HG02759 (cell line): ENCODE measurements around the gene EFNA2.
"Not testable (repeated sequence)": the region's sequence is repeated elsewhere in the genome, so short reads cannot be mapped to it uniquely, and the experiment has no call there.

ENCODE experiments used
- ATAC-seq: cut with Tn5 transposase; IDR thresholded peaks from one replicate; pipeline ENCODE4 v1.9.1; 2021; ENCODE audit warnings: mild to moderate bottlenecking, moderate library complexity; ENCODE audit not compliant: unreplicated experiment

EFNA2 gene

DNA sequence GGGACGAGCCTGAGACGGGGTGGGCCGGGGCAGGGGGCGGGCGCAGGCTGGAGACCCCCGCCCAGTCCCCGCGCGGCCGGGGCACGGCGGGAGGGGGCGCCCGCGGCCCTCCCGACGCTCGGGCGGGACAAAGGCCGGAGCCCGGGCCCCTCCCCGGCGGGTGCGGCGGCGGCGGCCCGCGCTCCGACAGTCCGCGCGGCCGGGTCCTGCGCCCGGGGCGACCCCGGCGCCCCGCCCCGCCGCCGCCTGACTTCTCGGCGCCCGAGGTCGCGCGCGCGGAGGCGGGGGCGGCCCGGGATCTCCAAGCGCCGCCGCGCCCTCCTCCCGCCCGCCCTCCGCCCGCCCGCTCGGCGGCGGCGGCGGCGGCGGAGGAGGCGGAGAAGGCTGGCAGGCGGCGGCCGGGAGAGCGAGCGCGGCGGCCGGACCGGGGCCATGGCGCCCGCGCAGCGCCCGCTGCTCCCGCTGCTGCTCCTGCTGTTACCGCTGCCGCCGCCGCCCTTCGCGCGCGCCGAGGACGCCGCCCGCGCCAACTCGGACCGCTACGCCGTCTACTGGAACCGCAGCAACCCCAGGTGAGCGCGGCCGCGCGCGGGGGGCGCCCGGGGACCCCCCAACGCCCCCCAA lies at the start of gene EFNA2:
EFNA2 (plus strand) TSS at position 137 of the 624 bp plus-strand sequence; CDS start at position 433, 296 bp downstream.
- no peak for ATAC-seq

DNA sequence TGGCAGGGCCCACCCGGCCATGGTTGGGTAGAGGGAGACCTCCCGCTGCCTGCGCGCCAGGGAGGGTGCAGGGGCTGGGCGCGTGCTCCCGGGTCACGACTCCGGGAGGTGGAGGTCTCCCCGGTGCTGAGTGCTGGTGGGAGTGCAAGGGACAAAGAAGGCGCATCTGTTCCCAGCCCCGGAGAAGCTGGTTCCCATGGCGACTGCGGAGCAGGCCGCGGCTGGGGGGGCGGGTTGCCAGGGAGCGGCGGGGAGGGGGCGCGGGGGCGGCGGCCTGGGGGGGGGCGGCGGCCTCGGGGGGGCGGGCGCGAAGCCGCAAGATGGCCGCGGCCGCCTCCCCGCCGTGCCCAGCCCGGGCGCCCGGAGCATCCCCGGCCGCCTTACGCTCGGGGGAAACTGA lies 49.1 kb upstream of the EFNA2 start:
- no peak for ATAC-seq

DNA sequence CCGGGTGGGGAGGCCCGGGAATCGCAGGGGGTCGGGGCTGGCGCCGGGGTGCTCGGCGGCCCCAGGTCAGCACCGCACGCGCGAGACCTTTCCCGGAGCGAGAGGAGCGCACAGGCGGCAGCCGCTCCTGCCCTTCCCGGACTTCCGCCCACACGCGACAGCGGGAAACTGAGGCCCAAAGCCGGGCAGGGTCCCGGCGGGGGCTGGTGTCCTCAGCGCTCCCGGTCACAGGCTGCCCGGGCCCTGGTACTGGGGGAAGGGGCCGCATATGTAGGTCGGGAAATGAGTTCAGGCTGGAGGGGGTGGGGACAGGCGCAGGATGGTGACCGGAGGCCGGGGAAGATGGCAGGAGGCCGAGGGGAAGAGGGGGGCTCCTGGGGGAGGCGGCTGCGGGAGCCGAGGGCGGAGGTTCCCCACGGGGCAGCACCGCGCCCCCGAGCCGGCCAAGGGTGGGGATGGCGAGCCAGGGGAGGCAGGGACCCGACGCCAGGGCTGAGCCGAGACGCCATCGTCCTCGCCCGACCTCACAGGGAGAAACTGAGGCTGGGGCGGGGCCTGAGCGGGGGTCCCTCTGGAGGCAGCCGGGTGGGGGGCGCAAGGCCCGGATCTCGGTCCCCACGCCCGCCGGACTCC lies 48.5 kb upstream of the EFNA2 start:
- ATAC-seq, result no peak

DNA sequence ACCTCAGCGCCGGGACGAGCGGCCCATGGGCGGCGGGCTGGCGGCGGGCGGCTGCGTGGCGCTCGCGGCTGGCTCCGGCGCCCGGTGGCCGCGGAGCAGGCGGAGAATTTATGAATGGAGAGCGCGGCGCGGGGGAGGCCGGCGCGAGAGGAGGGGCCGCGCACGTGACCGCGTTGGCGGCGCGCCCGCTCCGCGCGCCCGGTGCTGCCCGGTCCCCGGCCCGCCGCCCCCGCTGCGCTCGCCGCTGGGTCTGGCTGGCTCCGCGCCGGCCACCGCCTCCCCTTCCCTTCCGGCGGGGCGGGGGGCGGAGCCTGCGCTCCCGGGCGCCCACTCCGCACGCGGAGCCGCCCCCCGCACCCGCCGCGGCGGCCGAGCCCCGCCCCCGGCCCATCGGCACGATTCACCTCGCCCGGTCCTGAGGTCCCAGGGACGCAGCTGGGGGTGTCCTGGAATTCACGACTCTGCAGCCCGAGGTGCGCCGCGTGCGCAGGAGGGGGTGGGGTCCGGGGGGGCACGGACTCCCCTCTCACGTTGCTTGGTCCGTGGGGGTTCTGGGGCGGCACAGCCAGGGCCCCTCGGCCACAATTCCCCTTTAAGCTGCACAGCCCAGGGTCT lies 47.8 kb upstream of the EFNA2 start, which contains the start of gene CBARP:
CBARP (minus strand) TSS at position 252 of the 615 bp plus-strand sequence. CDS start 1,905 bp downstream, outside the sequence.
- no peak for ATAC-seq

DNA sequence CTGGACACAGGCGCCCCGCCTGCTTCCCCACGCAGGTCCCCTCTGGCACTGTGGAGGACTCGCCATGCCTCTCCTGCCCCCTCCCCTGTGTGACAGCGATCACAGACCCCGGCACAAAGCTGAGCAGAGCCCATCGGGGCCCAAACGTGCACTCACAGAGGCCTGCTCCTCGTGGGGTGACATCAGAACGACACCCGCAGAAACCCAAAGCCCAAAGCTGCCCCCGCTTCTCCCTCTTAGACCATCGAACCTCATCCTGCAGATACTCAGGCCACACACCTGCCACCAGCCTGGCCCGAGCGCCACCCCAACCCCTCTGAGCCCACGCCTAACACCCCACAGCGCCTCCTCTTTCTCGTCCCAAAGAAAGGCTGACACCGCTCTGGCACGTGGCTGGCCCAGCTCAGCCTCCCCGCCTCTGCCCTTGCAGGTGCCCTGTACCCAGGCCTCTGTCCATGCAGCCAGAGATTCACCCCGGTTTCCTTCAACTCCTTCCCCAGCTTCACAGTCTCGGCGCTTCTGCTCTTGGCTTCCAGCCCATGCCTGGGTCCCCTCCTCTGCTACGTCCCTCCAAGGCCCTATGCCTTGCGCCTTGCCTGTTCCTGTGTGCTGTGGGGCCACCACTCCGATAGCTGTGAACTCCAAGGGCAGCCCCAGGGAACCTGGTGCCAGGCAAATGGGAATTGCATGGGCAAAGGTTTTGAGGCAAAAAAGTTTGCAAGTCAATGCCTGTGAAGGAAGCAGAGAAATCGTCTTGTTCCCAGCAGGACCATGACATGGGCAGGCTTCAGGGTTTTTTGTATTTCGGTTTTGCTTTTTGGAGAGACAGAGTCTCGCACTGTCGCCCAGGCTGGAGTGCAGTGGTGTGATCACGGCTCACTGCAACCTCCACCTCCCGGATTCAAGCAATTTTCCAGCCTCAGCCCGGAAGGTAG lies 47.0 kb upstream of the EFNA2 start:
- ATAC-seq, result no peak

DNA sequence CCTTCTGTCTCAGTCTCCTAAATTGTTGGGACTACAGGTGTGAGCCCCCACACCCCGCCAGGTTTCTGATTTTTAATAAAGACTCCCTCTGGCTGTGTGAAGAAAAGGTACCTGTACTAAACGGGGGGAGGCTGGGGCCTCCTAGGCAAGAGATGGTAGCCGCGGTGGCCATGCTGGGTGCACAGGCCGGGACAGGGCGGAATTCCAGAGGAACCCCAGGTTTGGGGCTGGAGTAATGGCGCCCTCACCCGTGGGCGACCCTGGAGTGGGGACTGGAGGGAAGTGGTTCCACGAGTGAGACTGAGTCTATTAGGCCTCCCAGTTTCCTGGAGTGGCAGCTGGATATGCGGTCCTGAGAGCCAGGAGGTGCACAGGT lies 46.3 kb upstream of the EFNA2 start:
- ATAC-seq, result no peak

DNA sequence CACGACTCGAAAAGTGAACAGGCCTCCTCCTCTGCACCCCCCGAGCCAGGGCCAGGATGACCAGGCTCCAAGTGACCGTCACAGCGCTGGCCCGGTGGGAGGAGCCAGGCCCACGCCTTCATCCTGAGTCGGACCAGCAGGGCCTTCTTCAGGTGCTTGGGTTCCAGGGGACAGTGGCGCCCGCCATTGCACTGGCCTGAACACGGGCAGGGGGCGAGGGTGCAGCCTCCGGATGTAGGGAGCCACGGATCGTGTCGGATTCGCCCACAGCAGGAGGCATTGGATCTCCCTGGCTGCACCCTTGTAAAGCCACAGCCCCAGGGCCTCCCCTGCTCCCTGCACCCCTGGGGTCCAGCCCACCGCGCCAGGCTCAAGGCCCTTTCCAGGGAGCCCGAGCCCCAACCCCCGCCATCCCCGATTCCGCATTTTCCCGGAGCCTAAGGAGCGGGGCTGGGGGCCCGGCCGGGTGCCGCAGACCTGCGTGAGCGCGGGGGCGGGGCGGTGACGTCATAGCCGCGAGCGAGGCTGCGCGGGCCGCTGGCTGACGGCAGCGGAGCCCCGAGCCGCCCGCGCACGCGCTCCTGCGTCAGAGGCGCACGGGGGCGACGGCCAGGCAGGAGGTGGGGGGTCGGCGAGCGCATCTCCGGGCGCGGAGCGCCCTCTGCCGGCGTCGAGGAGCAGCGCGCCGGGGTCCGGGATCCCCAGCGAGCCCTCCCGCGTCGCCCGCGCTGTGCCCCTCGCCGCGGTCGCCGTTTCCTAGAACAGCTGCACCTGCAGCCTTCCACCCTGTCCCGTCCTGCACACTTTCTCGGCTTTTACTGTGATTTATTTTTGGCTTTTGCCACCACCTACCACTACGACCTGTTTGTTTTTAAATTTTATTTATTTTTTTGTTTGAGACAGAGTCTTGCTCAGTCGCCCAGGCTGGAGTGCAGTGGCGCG lies 45.6 kb upstream of the EFNA2 start:
- peak; percentile 37 for ATAC-seq

DNA sequence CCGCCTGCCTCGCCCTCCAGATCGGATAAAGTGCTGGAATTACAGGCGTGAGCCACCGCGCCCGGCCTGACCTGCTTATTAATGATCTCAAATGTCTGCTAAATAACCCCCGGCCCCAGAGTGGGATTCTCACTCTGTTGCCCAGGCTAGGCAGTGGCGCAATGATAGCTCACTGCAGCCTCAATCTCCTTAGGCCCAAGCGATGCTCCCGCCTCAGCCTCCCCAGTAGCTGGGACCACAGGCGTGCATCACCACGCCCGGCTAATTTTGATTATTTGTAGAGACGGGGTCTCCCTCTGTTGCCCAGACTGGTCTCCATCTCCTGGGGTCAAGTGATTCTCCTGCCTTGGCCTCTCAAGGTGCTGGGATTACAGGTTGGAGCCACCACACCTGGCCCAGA lies 44.7 kb upstream of the EFNA2 start:
- ATAC-seq, result no peak

DNA sequence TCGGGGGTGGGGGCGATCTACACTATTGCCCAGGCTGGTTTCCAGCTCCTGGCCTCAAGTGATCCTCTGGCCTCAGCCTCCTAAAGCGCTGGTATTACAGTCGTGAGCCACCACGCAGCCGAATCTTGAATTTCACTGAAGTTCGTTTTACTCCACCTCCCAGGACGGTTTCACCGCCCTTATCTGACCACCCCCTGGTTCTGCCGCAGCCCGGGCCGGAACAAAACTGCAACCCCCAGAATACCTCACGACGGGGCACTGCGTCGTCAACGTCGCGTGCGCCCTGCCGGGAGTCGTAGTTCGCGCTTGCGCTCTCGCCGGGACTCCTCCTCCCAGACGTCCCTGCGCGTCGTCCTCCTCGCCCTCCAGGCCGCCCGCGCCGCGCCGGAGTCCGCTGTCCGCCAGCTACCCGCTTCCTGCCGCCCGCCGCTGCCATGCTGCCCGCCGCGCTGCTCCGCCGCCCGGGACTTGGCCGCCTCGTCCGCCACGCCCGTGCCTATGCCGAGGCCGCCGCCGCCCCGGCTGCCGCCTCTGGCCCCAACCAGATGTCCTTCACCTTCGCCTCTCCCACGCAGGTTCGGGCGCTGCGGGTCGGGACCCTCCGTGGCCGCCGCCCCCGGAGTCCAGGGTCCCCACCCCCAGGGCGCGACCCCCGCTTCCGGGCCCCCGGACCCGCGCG lies 44.1 kb upstream of the EFNA2 start, which contains the start of gene ATP5F1D:
ATP5F1D (plus strand) TSS at position 335 of the 679 bp plus-strand sequence; CDS start at position 435, 100 bp downstream.
- ATAC-seq, result peak; percentile 61

DNA sequence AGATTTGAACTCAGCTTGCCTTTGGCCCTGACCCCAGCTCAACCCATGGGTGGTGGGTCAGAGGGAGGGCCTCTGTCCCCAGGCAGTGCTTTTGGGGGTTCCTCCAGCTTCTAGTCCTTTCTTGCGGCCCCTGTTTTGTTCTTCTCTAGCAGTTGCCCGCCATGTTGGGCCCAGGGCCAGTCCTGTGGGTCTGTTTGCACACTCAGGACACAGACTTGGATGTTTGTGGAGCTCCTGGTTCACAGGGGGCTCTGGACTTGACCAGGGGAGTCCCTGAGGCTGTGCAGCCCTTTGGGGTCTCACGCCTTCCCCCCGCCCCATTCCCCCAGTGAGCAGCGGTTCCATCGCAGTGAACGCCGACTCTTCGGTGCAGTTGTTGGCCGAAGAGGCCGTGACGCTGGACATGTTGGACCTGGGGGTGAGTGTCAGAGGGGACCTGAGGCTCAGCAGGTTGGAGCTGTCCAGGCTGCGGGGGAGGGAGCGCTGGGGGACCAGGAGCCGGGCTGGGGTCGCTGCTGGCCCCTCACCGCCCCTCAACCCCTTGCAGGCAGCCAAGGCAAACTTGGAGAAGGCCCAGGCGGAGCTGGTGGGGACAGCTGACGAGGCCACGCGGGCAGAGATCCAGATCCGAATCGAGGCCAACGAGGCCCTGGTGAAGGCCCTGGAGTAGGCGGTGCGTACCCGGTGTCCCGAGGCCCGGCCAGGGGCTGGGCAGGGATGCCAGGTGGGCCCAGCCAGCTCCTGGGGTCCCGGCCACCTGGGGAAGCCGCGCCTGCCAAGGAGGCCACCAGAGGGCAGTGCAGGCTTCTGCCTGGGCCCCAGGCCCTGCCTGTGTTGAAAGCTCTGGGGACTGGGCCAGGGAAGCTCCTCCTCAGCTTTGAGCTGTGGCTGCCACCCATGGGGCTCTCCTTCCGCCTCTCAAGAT lies 41.6 kb upstream of the EFNA2 start:
- no peak for ATAC-seq

DNA sequence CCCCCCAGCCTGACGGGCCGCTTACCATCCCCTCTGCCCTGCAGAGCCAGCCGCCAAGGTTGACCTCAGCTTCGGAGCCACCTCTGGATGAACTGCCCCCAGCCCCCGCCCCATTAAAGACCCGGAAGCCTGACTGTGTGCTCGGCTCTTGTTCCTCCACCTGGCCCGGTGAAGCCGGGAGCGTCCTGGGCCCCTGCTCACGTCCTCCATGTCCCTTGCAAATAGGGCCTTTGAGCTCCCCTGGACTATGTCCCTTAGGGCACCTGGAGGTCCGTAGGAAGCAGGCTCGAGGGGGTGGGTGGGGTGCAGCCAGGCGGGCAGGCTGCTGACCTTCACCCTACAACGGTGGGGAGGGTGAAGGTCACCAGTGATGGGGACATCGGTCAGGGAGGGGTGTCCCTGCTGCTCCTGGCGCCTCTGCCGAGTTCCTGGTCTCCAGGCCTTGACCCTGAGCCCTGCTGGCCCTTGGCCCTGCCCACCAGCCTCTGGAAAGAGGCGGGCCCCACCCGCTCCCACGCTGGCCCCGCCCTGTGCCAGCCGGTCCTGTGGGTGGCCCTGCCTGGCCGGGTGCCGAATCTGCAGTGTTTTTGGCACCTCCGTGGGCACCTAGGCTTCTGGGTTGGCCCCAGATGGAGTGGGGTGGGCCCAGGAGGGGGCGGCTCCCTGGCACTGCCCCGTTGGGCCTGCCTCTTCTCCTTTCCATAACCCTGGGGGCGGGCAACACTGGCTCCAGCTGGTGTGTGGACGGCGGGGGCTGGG lies 40.8 kb upstream of the EFNA2 start:
- no peak for ATAC-seq

DNA sequence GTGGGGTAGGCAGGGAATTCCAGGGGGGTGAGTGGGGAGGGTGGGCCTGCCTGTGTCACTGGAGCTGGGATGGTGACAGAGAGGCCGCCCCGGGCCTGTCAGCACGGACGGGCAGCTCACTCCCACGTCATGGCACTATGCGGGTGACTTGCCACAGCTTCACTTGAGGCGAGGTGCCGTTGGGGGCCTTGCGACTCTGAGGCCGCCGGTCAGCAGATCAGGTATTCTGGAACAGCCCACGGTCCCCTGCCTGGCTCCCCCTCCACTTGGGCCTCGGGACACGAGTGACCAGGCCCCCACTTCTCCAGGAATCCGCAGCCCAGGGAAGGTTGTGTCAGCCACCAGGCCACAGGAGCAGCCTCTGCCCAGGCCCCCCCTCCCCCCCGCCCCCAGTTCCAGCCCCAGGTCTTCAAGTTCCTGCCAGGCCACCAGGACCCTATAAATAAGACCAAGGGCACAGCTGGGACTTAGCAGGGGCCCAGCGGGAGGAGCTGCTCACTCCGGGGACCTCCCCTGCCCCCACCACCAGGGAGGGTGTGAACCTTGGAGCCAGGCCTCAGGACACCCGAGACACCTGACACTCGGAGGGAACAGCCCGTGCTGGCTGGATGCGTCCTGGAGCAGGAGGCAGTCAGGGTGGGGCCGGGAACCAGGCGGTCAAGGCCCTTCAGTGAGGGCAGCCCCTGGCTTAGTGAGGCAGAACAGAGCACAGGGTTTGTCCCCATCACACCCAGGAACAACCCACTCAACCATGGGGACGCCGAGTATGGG lies 40.0 kb upstream of the EFNA2 start:
- ATAC-seq, result no peak

DNA sequence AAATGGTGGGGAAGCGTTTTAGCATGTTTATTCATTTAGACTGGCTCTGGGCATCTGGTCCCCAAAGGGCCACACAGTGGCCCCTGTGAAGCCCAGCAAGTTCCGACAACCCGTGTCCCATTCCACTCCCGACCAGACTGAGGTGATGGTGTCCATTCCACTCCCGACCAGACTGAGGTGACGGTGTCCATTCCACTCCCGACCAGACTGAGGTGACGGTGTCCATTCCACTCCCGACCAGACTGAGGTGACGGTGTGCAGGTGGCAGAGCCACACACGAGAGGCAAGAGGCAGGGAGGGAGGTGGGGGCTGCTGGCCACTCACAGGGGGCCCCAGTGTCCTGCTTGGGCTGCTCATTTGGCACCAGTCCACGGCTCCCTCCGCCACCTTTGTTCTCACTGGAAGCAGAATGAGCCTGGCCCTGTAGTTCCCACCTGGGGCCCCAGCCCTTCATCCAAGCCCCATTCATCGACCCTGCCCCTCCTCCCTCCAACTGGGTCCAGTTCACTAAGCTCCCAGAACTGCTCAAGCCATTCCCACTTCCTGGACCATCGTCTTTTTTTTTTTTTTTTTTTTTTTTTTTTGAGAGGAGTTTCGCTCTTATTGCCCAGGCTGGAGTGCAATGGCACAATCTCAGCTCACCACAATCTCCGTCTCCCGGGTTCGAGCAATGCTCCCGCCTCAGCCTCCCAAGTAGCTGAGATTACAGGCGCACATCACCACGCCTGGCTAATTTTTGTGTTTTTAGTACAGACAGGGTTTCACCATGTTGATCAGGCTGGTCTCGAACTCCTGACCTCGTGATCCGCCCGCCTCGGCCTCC lies 39.2 kb upstream of the EFNA2 start:
- not testable (repeated sequence) for ATAC-seq

DNA sequence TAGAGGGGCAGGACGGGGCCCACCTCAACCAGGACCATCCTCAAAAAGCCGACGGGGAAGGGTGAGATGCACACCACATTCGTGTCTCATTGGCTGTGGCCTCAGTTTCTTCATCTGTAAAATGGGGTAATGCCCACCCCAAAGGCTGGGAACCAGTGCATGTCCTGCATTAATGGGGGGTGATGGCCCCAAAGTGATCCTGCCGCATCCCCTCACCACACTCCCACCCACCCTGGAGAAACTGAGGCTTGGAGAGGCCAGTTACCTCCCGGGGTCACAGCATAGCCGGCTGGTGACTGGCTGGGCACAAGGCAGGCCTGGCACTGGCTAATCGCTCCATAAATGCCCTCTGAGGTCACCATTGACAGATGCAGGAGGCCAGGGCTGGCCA lies 37.9 kb upstream of the EFNA2 start:
- ATAC-seq, result no peak

DNA sequence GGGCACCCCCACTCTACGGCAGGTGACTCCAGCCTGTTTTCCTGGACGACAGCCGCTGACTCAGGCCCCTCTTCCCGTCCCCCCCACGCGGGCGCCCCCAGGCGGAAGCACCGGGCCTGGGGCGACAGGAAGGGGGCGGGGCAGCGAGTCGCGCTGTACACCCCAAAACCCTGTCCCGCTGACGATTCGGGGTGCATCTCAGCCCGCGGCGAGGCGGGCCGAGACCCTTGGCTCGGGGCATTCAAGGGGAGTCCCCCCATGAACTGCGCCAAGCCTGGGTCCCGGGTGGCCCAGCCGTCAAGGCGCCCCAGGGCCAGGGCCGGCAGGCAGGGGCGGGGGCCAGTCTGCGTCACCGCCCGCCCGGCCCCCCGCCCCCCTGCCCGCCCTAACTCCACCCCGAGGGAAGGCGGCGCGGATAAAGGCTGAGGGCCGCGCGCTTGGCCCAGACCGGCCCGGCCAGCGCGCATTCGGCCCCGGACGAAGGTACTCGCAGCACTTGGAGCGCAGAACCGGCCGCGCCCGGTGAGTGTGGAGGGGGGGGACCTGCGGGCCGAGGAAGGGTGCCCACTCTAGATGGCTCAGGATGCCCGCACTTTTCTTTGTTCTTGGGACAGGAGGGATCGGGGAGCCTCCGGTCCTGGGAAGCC lies 37.4 kb upstream of the EFNA2 start, which contains the start of gene MIDN:
MIDN (plus strand) TSS at position 445 of the 647 bp plus-strand sequence. CDS start 1,714 bp downstream, outside the sequence.
- peak; percentile 11 for ATAC-seq
